A549 (cell line): ENCODE results near the gene SPRTN. TPM values are rescaled to one million over a fixed set of nuclear protein-coding genes. Genes with fewer than 3 reads are reported as not detected.

Source experiments
- ATAC-seq, 2 experiments: fragments of 200-7000 bp in 1 of 2; fragments of >200 bp in 1 of 2; cut with Nextera tagmentation in 1 of 2; cut with Tn5 transposase in 1 of 2; 3 replicates each; pipeline versions ENCODE4 v1.8.0 to v1.9.1; 2018 to 2020; ENCODE audit warnings: mild to moderate bottlenecking in 1 of 2, moderate library complexity in 1 of 2
- CTCF ChIA-PET: fragments of 300-600 bp; sonication (Branson Sonifier 250); formaldehyde crosslinking; extraction: SDS; loops from one replicate; lab custom pipeline; 2021; ENCODE audit warnings: antibody characterized with exemption, inconsistent platforms; lab: Yijun Ruan, JAX
- POLR2A ChIA-PET: fragments of 350-600 bp; formaldehyde crosslinking; extraction: SDS; loops from one replicate; lab custom pipeline; 2021; ENCODE audit warnings: antibody characterized with exemption, inconsistent platforms; lab: Yijun Ruan, JAX
- DNase-seq, 2 experiments: peaks; one replicate each; pipeline versions ENCODE4 v3.0.0 to v3.0.0-alpha.2; 2011 to 2016; ENCODE audit warnings: low read depth in 1 of 2, low spot score in 1 of 2
- FAIRE-seq: peaks from 2 replicates; lab custom pipeline; 2011; peaks lifted over from hg19 to GRCh38; lab: Jason Lieb, UNC
- H3K27ac ChIP-seq, 2 experiments: fragments of >200 bp; sonication (Bioruptor Twin); formaldehyde crosslinking; 3 replicates each; pipeline ENCODE4 v1.5.1; 2016 to 2017
- H3K4me1 ChIP-seq: fragments of >200 bp; sonication (Bioruptor Twin); formaldehyde crosslinking; 3 replicates; pipeline ENCODE4 v1.6.1; 2016
- H3K4me2 ChIP-seq: fragments of >200 bp; sonication (Bioruptor Twin); formaldehyde crosslinking; 3 replicates; pipeline ENCODE4 v1.6.1; 2016
- H3K4me3 ChIP-seq: fragments of >200 bp; sonication (Bioruptor Twin); formaldehyde crosslinking; 3 replicates; pipeline ENCODE4 v1.5.1; 2016
- H3K9me3 ChIP-seq: fragments of >200 bp; sonication (Bioruptor Twin); formaldehyde crosslinking; 3 replicates; pipeline ENCODE4 v1.6.1; 2016
- CBX8 ChIP-seq: fragments of 200-600 bp; sonication (generic); IDR thresholded peaks from 2 replicates; pipeline ENCODE4 v1.6.1; 2016
- CEBPB ChIP-seq, 2 experiments: fragments of >200 bp in 1 of 2; sonication (Bioruptor Twin) in 1 of 2; formaldehyde crosslinking in 1 of 2; IDR thresholded peaks; 2 replicates each; pipeline ENCODE4 v1.6.1; 2012 to 2016
- CHD2 ChIP-seq: fragments of 150-350 bp; IDR thresholded peaks from 2 replicates; pipeline ENCODE4 v1.6.1; 2014; ENCODE audit warnings: low read length; ENCODE audit not compliant: partially characterized antibody
- EHMT2 ChIP-seq: fragments of 200-600 bp; sonication (generic); IDR thresholded peaks from 2 replicates; pipeline ENCODE4 v1.6.1; 2016; ENCODE audit warnings: antibody characterized with exemption, low read depth, mild to moderate bottlenecking, moderate library complexity
- GATA3 ChIP-seq: IDR thresholded peaks from 2 replicates; pipeline ENCODE4 v1.6.1; 2012; ENCODE audit warnings: borderline replicate concordance
- HOXB13 ChIP-seq: fragments of 250-450 bp; sonication (Bioruptor Pico); IDR thresholded peaks from 2 replicates; pipeline ENCODE4 v1.5.0; 2020; ENCODE audit warnings: low read depth, mild to moderate bottlenecking, moderate library complexity
- HOXB5 ChIP-seq: fragments of 250-450 bp; sonication (Bioruptor Pico); IDR thresholded peaks from 2 replicates; pipeline ENCODE4 v1.5.0; 2020; ENCODE audit warnings: mild to moderate bottlenecking, moderate library complexity
- JUN ChIP-seq, 2 experiments: fragments of >200 bp; sonication (Bioruptor Twin); formaldehyde crosslinking; IDR thresholded peaks; 2 replicates in 1 of 2; 3 replicates in 1 of 2; pipeline ENCODE4 v1.6.1; 2016 to 2017
- KDM5A ChIP-seq: fragments of 200-600 bp; sonication (generic); IDR thresholded peaks from 2 replicates; pipeline ENCODE4 v1.6.1; 2016; ENCODE audit warnings: antibody characterized with exemption, mild to moderate bottlenecking
- MAFK ChIP-seq: fragments of 450-650 bp; IDR thresholded peaks from 2 replicates; pipeline ENCODE4 v1.6.1; 2014; ENCODE audit not compliant: partially characterized antibody
- NR3C1 ChIP-seq: fragments of >200 bp; sonication (Bioruptor Twin); formaldehyde crosslinking; IDR thresholded peaks from 3 replicates; pipeline ENCODE4 v1.6.1; 2017
- PHF8 ChIP-seq: fragments of 200-600 bp; sonication (generic); IDR thresholded peaks from 2 replicates; pipeline ENCODE4 v1.6.1; 2016; ENCODE audit warnings: low read depth, mild to moderate bottlenecking, antibody characterized with exemption, moderate library complexity, borderline replicate concordance
- POLR2A ChIP-seq: IDR thresholded peaks from 2 replicates; pipeline ENCODE4 v1.6.1; 2012; ENCODE audit warnings: mild to moderate bottlenecking, low read length
- RFX5 ChIP-seq: fragments of 450-650 bp; IDR thresholded peaks from 2 replicates; pipeline ENCODE4 v1.7.1; 2014; ENCODE audit warnings: antibody characterized with exemption, mild to moderate bottlenecking, moderate library complexity
- RNF2 ChIP-seq: fragments of 200-600 bp; sonication (generic); IDR thresholded peaks from 2 replicates; pipeline ENCODE4 v1.6.1; 2016; ENCODE audit warnings: low read depth, mild to moderate bottlenecking, antibody characterized with exemption, moderate library complexity, borderline replicate concordance
- SMC3 ChIP-seq: fragments of >200 bp; sonication (Bioruptor Twin); formaldehyde crosslinking; IDR thresholded peaks from 3 replicates; pipeline ENCODE4 v1.6.1; 2018; ENCODE audit warnings: inconsistent platforms
- TFCP2L1 ChIP-seq: fragments of 250-450 bp; sonication (Bioruptor Pico); IDR thresholded peaks from 2 replicates; pipeline ENCODE4 v1.5.0; 2021; ENCODE audit warnings: mild to moderate bottlenecking
- ZNF302 ChIP-seq: fragments of 250-450 bp; sonication (Bioruptor Pico); IDR thresholded peaks from 2 replicates; pipeline ENCODE4 v1.9.0; 2021; ENCODE audit warnings: inconsistent platforms, mild to moderate bottlenecking, moderate library complexity
- WGBS: methylation state at CpG from one replicate; pipeline ENCODE4 v1.1.6; 2017; ENCODE audit errors: missing lambda C conversion rate; 5-methylcytosine and 5-hydroxymethylcytosine counted together
- polyA plus RNA-seq, 4 experiments: library from polyadenylated mRNA; depleted of rRNA in 3 of 4; stranded (reverse); fragments of >200 nt; fragmentation: RNase III in 1 of 4; extraction: RNeasy Plus Mini Kit Qiagen cat#74134 plus additional on column Dnase treatment in 1 of 4; gene quantifications; 2 replicates in 3 of 4; 3 replicates in 1 of 4; pipeline ENCODE4 v1.2.3, GENCODE V29; 2011 to 2017
- TF ChIP-seq, protein P1 (sequence below): fragments of 250-450 bp; sonication (Bioruptor Pico); IDR thresholded peaks from 2 replicates; pipeline ENCODE4 v1.5.0; 2020; ENCODE audit warnings: low read depth, mild to moderate bottlenecking, moderate library complexity
- TF ChIP-seq, protein P2 (sequence below): fragments of 200-600 bp; sonication (generic); IDR thresholded peaks from 2 replicates; pipeline ENCODE4 v1.6.1; 2016; ENCODE audit warnings: antibody characterized with exemption, mild to moderate bottlenecking, moderate library complexity
- TF ChIP-seq, protein P3 (sequence below): fragments of >200 bp; sonication (Bioruptor Twin); formaldehyde crosslinking; IDR thresholded peaks from 3 replicates; pipeline ENCODE4 v1.6.1; 2016
- TF ChIP-seq, protein P4 (sequence below): IDR thresholded peaks from 2 replicates; pipeline ENCODE4 v1.6.1; 2012

Gene SPRTN
- polyA plus RNA-seq, 2 of the 4 experiments (the other 2 are of a cell fraction): 14.0 to 21.0 TPM

DNA sequence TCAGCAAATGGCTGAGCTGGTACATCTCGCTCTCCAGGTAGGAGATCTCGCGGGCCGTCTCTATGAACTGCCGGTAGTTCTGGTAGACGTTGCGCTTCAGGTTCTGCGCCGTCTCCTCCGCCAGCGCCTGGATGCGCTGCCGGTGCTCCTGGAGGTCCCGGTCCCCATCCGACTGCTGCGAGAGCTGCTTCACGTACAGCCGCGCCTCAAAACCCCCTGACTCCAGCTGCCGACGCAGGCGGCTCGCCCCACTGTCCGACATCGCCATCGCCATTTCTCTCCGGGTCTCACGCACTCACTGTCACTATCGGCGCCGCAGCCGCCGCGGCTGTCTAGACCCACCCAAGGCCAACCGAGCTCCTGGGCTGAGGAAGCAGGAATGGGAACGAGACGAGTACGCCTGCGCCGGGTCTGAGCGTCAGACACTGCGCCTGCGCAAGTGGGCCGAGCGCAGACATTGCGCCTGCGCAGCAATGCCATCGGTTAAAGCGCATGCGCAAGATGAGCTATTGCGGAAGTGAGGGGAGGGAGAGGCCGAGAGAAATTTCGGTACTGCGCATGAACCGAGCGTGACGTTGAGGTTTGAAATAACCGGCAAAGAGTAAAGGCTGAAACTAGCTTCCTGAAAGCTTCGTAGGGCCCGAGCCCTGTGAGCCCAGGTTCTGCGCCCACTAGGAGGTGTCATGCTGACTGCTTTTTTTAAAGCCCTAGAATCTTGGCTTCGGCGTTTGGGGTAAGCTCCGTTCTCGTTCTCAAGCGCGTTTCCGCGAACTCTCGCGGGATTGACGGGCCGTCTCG lies 422 bp upstream of the SPRTN start, which contains the start of gene EXOC8:
TSS of gene EXOC8 (minus strand) at position 381 of the 798 bp plus-strand sequence. CDS start at position 274, 107 bp downstream.
- POLR2A ChIA-PET: interaction anchor here (0.7 to 1.8 kb wide), 13 partner anchors 11 to 1779 kb away, joined by 3 to 6 read pairs (median 3); partner anchors contain the start of gene ABCB10
- FAIRE-seq: peak; percentile 54
- CTCF ChIA-PET: interaction anchor here (0.6 to 2.0 kb wide), 8 partner anchors 14 to 269 kb away, joined by 3 to 9 read pairs (median 4); no protein-coding TSS in a partner anchor

DNA sequence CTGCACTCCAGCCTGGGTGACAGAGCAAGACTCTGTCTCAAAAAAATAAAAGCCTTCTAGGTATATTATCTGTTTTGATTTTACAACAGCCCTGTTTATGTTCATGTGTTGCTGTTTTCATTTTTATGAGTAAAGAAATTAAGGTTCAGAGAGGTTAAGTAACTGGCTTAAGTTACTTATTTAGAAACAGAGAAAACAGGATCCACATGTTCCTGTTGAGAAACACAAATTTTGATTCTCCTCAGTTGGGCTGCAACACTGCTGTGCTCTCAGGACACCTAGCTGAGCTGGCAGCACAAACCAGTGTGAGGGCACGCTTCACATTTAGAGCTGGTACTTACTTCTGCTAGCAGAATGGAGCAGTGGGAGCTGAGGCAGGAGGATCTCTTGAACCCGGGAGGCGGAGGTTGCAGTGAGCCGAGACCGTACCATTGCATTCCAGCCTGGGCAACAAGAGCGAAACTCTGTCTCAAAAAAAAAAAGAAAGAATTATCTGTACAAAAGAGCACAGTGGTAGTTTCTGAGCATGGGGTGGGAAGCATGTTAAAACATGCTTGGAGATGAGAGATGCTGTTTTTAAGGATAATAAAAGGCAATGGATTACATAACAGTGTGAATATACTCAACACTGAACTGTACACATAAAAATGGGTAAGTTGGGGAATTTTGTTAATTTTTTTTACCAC lies 2.4 kb downstream of the SPRTN start:
- POLR2A ChIA-PET: no interaction called here
- no peak for ATAC-seq
- Histone ChIP-seq H3K4me2 (no peak overlapping the region), H3K4me1 (peaks cover 20% of the 10 kb centered on the region), H3K4me3 (no peak overlapping the region), H3K9me3 (no peaks in the 10 kb centered on the region), H3K27ac (no peak overlapping the region)
- CTCF ChIA-PET: interaction anchor here (1.0 to 1.7 kb wide), 3 partner anchors 17 to 250 kb away, joined by 3 to 4 read pairs (median 4); no protein-coding TSS in a partner anchor
- no peak for TF ChIP-seq SMC3
- TF ChIP-seq ZNF302 (CRISPR knock-in tag): no peak
- no peak for TF ChIP-seq HOXB5
- no peak for TF ChIP-seq RNF2
- TF ChIP-seq CBX8: no peak
- TF ChIP-seq KDM5A: no peak
- TF ChIP-seq TFCP2L1 (CRISPR knock-in tag): no peak
- no peak for TF ChIP-seq EHMT2
- TF ChIP-seq CEBPB (IDR thresholded peaks at IDR 0.05): no peak
- TF ChIP-seq, protein P1, sequence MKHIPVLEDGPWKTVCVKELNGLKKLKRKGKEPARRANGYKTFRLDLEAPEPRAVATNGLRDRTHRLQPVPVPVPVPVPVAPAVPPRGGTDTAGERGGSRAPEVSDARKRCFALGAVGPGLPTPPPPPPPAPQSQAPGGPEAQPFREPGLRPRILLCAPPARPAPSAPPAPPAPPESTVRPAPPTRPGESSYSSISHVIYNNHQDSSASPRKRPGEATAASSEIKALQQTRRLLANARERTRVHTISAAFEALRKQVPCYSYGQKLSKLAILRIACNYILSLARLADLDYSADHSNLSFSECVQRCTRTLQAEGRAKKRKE (CRISPR knock-in tag): no peak
- no peak for DNase-seq
- 86% methylated on average over 6 of the region's 6 CpGs for WGBS
- no peak for FAIRE-seq

More for the DNA sequence above, 422 bp upstream of the SPRTN start, which contains the start of gene EXOC8:
- Histone ChIP-seq H3K4me2 (peak within 1 kb of the TSS; percentile 93), H3K27ac (peak within 1 kb of the TSS; percentile 91 to 95), H3K4me1 (peaks cover 46% of the 10 kb centered on the region), H3K9me3 (no peaks in the 10 kb centered on the region), H3K4me3 (peak within 1 kb of the TSS; percentile 82)
- ATAC-seq: peak; percentile 85 to 94
- under 1% methylated on average over 55 of the region's 74 CpGs for WGBS
- DNase-seq: peak; percentile 97
- TF ChIP-seq HOXB13 (CRISPR knock-in tag) (no peak), JUN (IDR thresholded peaks at IDR 0.05) (peak; percentile 39 to 72; a peak in 2 of 5 replicates), PHF8 (peak; percentile 72), CHD2 (peak; percentile 97), NR3C1 (no peak), POLR2A (peak; percentile 86), MAFK (peak; percentile 99), GATA3 (peak; percentile 7; the same call in 1 of the 2 replicates), RFX5 (peak; percentile 27; the same call in 1 of the 2 replicates)
- TF ChIP-seq, protein P2, sequence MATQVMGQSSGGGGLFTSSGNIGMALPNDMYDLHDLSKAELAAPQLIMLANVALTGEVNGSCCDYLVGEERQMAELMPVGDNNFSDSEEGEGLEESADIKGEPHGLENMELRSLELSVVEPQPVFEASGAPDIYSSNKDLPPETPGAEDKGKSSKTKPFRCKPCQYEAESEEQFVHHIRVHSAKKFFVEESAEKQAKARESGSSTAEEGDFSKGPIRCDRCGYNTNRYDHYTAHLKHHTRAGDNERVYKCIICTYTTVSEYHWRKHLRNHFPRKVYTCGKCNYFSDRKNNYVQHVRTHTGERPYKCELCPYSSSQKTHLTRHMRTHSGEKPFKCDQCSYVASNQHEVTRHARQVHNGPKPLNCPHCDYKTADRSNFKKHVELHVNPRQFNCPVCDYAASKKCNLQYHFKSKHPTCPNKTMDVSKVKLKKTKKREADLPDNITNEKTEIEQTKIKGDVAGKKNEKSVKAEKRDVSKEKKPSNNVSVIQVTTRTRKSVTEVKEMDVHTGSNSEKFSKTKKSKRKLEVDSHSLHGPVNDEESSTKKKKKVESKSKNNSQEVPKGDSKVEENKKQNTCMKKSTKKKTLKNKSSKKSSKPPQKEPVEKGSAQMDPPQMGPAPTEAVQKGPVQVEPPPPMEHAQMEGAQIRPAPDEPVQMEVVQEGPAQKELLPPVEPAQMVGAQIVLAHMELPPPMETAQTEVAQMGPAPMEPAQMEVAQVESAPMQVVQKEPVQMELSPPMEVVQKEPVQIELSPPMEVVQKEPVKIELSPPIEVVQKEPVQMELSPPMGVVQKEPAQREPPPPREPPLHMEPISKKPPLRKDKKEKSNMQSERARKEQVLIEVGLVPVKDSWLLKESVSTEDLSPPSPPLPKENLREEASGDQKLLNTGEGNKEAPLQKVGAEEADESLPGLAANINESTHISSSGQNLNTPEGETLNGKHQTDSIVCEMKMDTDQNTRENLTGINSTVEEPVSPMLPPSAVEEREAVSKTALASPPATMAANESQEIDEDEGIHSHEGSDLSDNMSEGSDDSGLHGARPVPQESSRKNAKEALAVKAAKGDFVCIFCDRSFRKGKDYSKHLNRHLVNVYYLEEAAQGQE: peak; percentile 97
- TF ChIP-seq, protein P3, sequence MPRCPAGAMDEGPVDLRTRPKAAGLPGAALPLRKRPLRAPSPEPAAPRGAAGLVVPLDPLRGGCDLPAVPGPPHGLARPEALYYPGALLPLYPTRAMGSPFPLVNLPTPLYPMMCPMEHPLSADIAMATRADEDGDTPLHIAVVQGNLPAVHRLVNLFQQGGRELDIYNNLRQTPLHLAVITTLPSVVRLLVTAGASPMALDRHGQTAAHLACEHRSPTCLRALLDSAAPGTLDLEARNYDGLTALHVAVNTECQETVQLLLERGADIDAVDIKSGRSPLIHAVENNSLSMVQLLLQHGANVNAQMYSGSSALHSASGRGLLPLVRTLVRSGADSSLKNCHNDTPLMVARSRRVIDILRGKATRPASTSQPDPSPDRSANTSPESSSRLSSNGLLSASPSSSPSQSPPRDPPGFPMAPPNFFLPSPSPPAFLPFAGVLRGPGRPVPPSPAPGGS: 0 out of 3 replicates have a peak, but pooled peaks have one; percentile 31
- TF ChIP-seq, protein P4, sequence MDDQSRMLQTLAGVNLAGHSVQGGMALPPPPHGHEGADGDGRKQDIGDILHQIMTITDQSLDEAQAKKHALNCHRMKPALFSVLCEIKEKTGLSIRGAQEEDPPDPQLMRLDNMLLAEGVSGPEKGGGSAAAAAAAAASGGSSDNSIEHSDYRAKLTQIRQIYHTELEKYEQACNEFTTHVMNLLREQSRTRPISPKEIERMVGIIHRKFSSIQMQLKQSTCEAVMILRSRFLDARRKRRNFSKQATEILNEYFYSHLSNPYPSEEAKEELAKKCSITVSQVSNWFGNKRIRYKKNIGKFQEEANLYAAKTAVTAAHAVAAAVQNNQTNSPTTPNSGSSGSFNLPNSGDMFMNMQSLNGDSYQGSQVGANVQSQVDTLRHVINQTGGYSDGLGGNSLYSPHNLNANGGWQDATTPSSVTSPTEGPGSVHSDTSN: no peak
